Central memory CD8-positive, alpha-beta T cell (primary cell): ENCODE results near the gene OR1M1.

Experiments
- ATAC-seq: fragments of 150-1000 bp; cut with Tn5 transposase; replicated peaks from 2 replicates; pipeline ENCODE4 v1.10.0; 2022; ENCODE audit warnings: mild to moderate bottlenecking, moderate FRiP score, moderate number of reproducible peaks; ENCODE audit not compliant: poor library complexity, severe bottlenecking; ENCODE audit errors: extremely low read depth
- DNase-seq, 2 donors: peaks; one replicate each; pipeline ENCODE4 v3.0.0; 2021; ENCODE audit warnings: low spot score in 2 of 2
- H3K27ac Mint-ChIP-seq: one replicate; pipeline ENCODE4 v1.8.0; 2022; ENCODE audit warnings: low read depth, mild to moderate bottlenecking, moderate library complexity, mixed read lengths
- H3K27me3 Mint-ChIP-seq: one replicate; pipeline ENCODE4 v1.8.0; 2022; ENCODE audit warnings: mixed read lengths
- H3K36me3 Mint-ChIP-seq: one replicate; pipeline ENCODE4 v1.8.0; 2022; ENCODE audit warnings: mild to moderate bottlenecking, moderate library complexity, mixed read lengths; ENCODE audit not compliant: insufficient read depth
- H3K4me1 Mint-ChIP-seq: one replicate; pipeline ENCODE4 v1.8.0; 2022; ENCODE audit warnings: mixed read lengths
- H3K4me3 Mint-ChIP-seq: one replicate; pipeline ENCODE4 v1.8.0; 2022; ENCODE audit warnings: mild to moderate bottlenecking, moderate library complexity, mixed read lengths
- H3K9me3 Mint-ChIP-seq: one replicate; pipeline ENCODE4 v1.8.0; 2022; ENCODE audit warnings: mixed read lengths

The OR1M1 gene

GRCh38 chr19:9109959-9110358 is 23.1 kb downstream of the OR1M1 start:
- Mint-ChIP-seq H3K36me3 (no peaks in the 10 kb centered on the region), H3K9me3 (no peaks in the 10 kb centered on the region), H3K4me1 (no peaks in the 10 kb centered on the region), H3K4me3 (no peak overlapping the region), H3K27ac (no peak overlapping the region), H3K27me3 (peaks cover 57% of the 10 kb centered on the region)
- no peak for ATAC-seq
- DNase-seq, result no peak

GRCh38 chr19:9115307-9115813 is 28.5 kb downstream of the OR1M1 start, which contains the start of gene OR7G1:
TSS of gene OR7G1 (minus strand) at chr19:9115763. CDS start at chr19:9115763, 0 bp downstream.
- H3K4me1 Mint-ChIP-seq, result no peaks in the 10 kb centered on the region
- no peak within 1 kb of the TSS for H3K27ac Mint-ChIP-seq
- H3K4me3 Mint-ChIP-seq, result no peak within 1 kb of the TSS
- ATAC-seq, result no peak
- no peaks in the 10 kb centered on the region for H3K9me3 Mint-ChIP-seq
- H3K36me3 Mint-ChIP-seq, result no peaks in the 10 kb centered on the region
- no peak for DNase-seq
- peaks cover 34% of the 10 kb centered on the region for H3K27me3 Mint-ChIP-seq

- ATAC-seq, result no peak
- H3K4me3 Mint-ChIP-seq, result no peak overlapping the region
- no peak overlapping the region for H3K27ac Mint-ChIP-seq
- H3K9me3 Mint-ChIP-seq, result no peaks in the 10 kb centered on the region
- H3K27me3 Mint-ChIP-seq, result peaks cover 32% of the 10 kb centered on the region
- no peak for DNase-seq
- no peaks in the 10 kb centered on the region for H3K36me3 Mint-ChIP-seq
- H3K4me1 Mint-ChIP-seq, result no peaks in the 10 kb centered on the region
Measured at GRCh38 chr19:9116547-9116946, 29.7 kb downstream of the OR1M1 start.

GRCh38 chr19:9126900-9127405 is 40.1 kb downstream of the OR1M1 start, which contains the start of gene OR7G3:
TSS of gene OR7G3 (minus strand) at chr19:9126950. CDS start at chr19:9126950, 0 bp downstream.
- no peak within 1 kb of the TSS for H3K4me3 Mint-ChIP-seq
- no peaks in the 10 kb centered on the region for H3K4me1 Mint-ChIP-seq
- ATAC-seq, result no peak
- H3K27ac Mint-ChIP-seq, result no peak within 1 kb of the TSS
- no peaks in the 10 kb centered on the region for H3K9me3 Mint-ChIP-seq
- no peak for DNase-seq
- peaks cover 4% of the 10 kb centered on the region for H3K36me3 Mint-ChIP-seq
- H3K27me3 Mint-ChIP-seq, result peaks cover 33% of the 10 kb centered on the region

GRCh38 chr19:9128171-9128570 is 41.3 kb downstream of the OR1M1 start:
- no peak for DNase-seq
- ATAC-seq, result no peak
- Mint-ChIP-seq H3K9me3 (no peaks in the 10 kb centered on the region), H3K4me3 (no peak overlapping the region), H3K27ac (no peak overlapping the region), H3K36me3 (peaks cover 4% of the 10 kb centered on the region), H3K4me1 (no peaks in the 10 kb centered on the region), H3K27me3 (peaks cover 27% of the 10 kb centered on the region)

GRCh38 chr19:9130965-9131364 is 44.1 kb downstream of the OR1M1 start:
- Mint-ChIP-seq H3K36me3 (peaks cover 2% of the 10 kb centered on the region), H3K4me1 (no peaks in the 10 kb centered on the region), H3K27ac (no peak overlapping the region), H3K9me3 (no peaks in the 10 kb centered on the region), H3K27me3 (peaks cover 23% of the 10 kb centered on the region), H3K4me3 (no peak overlapping the region)
- ATAC-seq (no peak), DNase-seq (no peak)

GRCh38 chr19:9132422-9132821 is 45.6 kb downstream of the OR1M1 start:
- Mint-ChIP-seq H3K9me3 (no peaks in the 10 kb centered on the region), H3K36me3 (peaks cover 2% of the 10 kb centered on the region), H3K4me3 (no peak overlapping the region), H3K27me3 (peaks cover 8% of the 10 kb centered on the region), H3K4me1 (no peaks in the 10 kb centered on the region), H3K27ac (no peak overlapping the region)
- DNase-seq (no peak), ATAC-seq (no peak)

- Mint-ChIP-seq H3K36me3 (peaks cover 7% of the 10 kb centered on the region), H3K4me1 (peaks cover 47% of the 10 kb centered on the region), H3K27ac (peak overlapping the region; percentile 98), H3K4me3 (peak overlapping the region; percentile 98), H3K9me3 (peaks cover 6% of the 10 kb centered on the region), H3K27me3 (no peaks in the 10 kb centered on the region)
- ATAC-seq (peak; percentile 13), DNase-seq (no peak)
Measured at GRCh38 chr19:9139609-9140158, 52.8 kb downstream of the OR1M1 start.

GRCh38 chr19:9140159-9140874 is 53.5 kb downstream of the OR1M1 start, which contains the start of gene ZNF317:
TSS of gene ZNF317 (plus strand) at chr19:9140397. CDS start at chr19:9156017, 15,620 bp downstream.
- no peaks in the 10 kb centered on the region for H3K27me3 Mint-ChIP-seq
- ATAC-seq, result peak; percentile 90

GRCh38 chr19:9144920-9145319 is 58.1 kb downstream of the OR1M1 start:
- H3K4me3 Mint-ChIP-seq, result no peak overlapping the region
- no peak overlapping the region for H3K27ac Mint-ChIP-seq
- peaks cover 24% of the 10 kb centered on the region for H3K36me3 Mint-ChIP-seq

More at GRCh38 chr19:9140159-9140874, 53.5 kb downstream of the OR1M1 start, which contains the start of gene ZNF317:
- peak within 1 kb of the TSS; percentile 98 for H3K27ac Mint-ChIP-seq
- peaks cover 8% of the 10 kb centered on the region for H3K9me3 Mint-ChIP-seq
- peak within 1 kb of the TSS; percentile 98 for H3K4me3 Mint-ChIP-seq
- peak; percentile 78 to 83 for DNase-seq
- peaks cover 12% of the 10 kb centered on the region for H3K36me3 Mint-ChIP-seq
- peaks cover 49% of the 10 kb centered on the region for H3K4me1 Mint-ChIP-seq

More at GRCh38 chr19:9144920-9145319, 58.1 kb downstream of the OR1M1 start:
- DNase-seq (no peak), ATAC-seq (no peak)
- H3K4me1 Mint-ChIP-seq, result peaks cover 73% of the 10 kb centered on the region
- H3K9me3 Mint-ChIP-seq, result peaks cover 13% of the 10 kb centered on the region
- no peaks in the 10 kb centered on the region for H3K27me3 Mint-ChIP-seq
